Gastrocnemius medialis (tissue), 4 donors: ENCODE results near the gene REST. TPM values are rescaled to one million over a fixed set of nuclear protein-coding genes. Genes with fewer than 3 reads are reported as not detected.

ENCODE experiments used
- ATAC-seq, 2 donors: fragments of 150-250 bp; one replicate each; pipeline ENCODE4 v1.9.1; 2016
- DNase-seq, 2 donors: peaks; one replicate each; pipeline ENCODE4 v3.0.0-alpha.2; 2019
- H3K27ac ChIP-seq, 4 donors: fragments of 200-600 bp; sonication (generic); 1 replicate in 1 of 4; 2 replicates in 3 of 4; pipeline ENCODE4 v1.5.1; 2016 to 2018; ENCODE audit warnings: mild to moderate bottlenecking in 2 of 4, moderate library complexity in 1 of 4
- H3K27me3 ChIP-seq, 3 donors: fragments of 200-600 bp; sonication (generic) in 2 of 3; 1 replicate in 1 of 3; 2 replicates in 2 of 3; pipeline versions ENCODE4 v1.5.1 to v1.6.0; 2016 to 2019; ENCODE audit warnings: mild to moderate bottlenecking in 1 of 3, moderate library complexity in 1 of 3
- H3K36me3 ChIP-seq, 2 donors: fragments of 200-600 bp; sonication (generic) in 1 of 2; one replicate each; pipeline ENCODE4 v1.5.1; 2017 to 2018
- H3K4me1 ChIP-seq, 2 donors: fragments of 200-600 bp; sonication (generic) in 1 of 2; one replicate each; pipeline ENCODE4 v1.5.1; 2016 to 2017; ENCODE audit warnings: mild to moderate bottlenecking in 2 of 2
- H3K4me3 ChIP-seq, 4 donors: fragments of 200-600 bp; sonication (generic) in 3 of 4; 1 replicate in 1 of 4; 2 replicates in 3 of 4; pipeline ENCODE4 v1.5.1; 2016 to 2019; ENCODE audit warnings: mild to moderate bottlenecking in 2 of 4
- H3K9me3 ChIP-seq, 3 donors: fragments of 200-600 bp; sonication (generic) in 2 of 3; 1 replicate in 1 of 3; 2 replicates in 2 of 3; pipeline ENCODE4 v1.5.1; 2016 to 2019
- POLR2A ChIP-seq, 2 donors: fragments of 450-650 bp; IDR thresholded peaks; one replicate each; pipeline ENCODE4 v1.6.1; 2017; ENCODE audit warnings: antibody characterized with exemption in 2 of 2, mild to moderate bottlenecking in 2 of 2, moderate library complexity in 2 of 2
- in situ Hi-C, 4 donors: fragments of 200-750 bp; cut with MboI; loops; one replicate each; pipeline versions ENCODE4 v1.15.0 to v1.8.0; 2017; ENCODE audit warnings: low sequenced_read_pairs in 4 of 4
- intact Hi-C: fragments of 100-400 bp; cut with DNase I; formaldehyde crosslinking; loops from one replicate; pipeline ENCODE4 v1.15.1; 2023; ENCODE audit warnings: low total_unique reads
- total RNA-seq, 4 donors: library from RNA; depleted of rRNA; stranded (reverse); fragments of >200 nt; gene quantifications; one replicate each; pipeline versions ENCODE4 v1.1.0 to v1.2.3, GENCODE V29; 2016
- TF ChIP-seq, protein P1 (sequence below), 5 experiments: fragments of 450-650 bp in 3 of 5; fragments of 200-600 bp in 2 of 5; sonication (generic) in 2 of 5; IDR thresholded peaks in 4 of 5; conservative IDR thresholded peaks in 1 of 5; 1 replicate in 4 of 5; 2 replicates in 1 of 5; pipeline ENCODE4 v1.5.1; 2016 to 2019; ENCODE audit warnings: antibody characterized with exemption in 5 of 5, mild to moderate bottlenecking in 3 of 5, moderate library complexity in 3 of 5

REST gene
- total RNA-seq, 4 donors from 2014 or later = 17.9 to 22.6 (median 20.0) TPM

DNA sequence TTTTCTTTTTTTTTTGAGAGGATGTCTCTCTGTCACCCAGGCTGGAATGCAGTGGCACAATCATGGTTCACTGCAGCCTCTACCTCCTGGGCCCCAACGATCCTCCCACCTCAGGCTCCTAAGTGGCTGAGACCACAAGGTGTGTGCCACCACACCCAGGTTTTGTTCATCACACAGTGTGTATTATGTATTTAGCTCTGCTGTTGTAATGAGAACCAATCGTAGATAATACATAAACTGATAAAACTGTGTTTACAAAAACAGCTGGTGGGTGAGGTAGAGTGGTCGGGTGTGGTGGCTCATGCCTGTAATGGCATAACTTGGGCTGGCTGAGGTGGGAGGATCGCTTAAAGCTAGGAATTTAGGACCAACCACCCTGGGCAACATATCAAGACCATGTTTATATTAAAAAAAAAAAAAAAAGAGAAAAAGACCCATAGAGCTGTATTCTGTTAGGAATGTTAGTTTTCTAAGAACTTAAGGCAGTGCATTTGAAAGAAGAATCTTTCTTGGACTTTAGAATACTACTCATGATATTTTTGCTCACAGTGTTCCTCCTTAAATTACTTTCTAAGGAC is 105.9 kb downstream of the REST start:
- intact Hi-C loops (no loop called here), in situ Hi-C loops (no loop called here)
- Histone ChIP-seq H3K9me3 (no peaks in the 10 kb centered on the region), H3K4me1 (no peaks in the 10 kb centered on the region), H3K4me3 (no peak overlapping the region), H3K27ac (no peak overlapping the region), H3K36me3 (peaks cover 6 to 95% of the 10 kb centered on the region in 2 donors), H3K27me3 (no peaks in the 10 kb centered on the region)
- no peak for ATAC-seq
- DNase-seq = no peak
- no peak for TF ChIP-seq POLR2A (IDR thresholded peaks at IDR 0.05)
- TF ChIP-seq, protein P1, sequence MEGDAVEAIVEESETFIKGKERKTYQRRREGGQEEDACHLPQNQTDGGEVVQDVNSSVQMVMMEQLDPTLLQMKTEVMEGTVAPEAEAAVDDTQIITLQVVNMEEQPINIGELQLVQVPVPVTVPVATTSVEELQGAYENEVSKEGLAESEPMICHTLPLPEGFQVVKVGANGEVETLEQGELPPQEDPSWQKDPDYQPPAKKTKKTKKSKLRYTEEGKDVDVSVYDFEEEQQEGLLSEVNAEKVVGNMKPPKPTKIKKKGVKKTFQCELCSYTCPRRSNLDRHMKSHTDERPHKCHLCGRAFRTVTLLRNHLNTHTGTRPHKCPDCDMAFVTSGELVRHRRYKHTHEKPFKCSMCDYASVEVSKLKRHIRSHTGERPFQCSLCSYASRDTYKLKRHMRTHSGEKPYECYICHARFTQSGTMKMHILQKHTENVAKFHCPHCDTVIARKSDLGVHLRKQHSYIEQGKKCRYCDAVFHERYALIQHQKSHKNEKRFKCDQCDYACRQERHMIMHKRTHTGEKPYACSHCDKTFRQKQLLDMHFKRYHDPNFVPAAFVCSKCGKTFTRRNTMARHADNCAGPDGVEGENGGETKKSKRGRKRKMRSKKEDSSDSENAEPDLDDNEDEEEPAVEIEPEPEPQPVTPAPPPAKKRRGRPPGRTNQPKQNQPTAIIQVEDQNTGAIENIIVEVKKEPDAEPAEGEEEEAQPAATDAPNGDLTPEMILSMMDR (IDR thresholded peaks at IDR 0.05 in 4 of 5, conservative IDR thresholded peaks at IDR 0.05 in 1 of 5) = no peak

Other genes with a start within 250 kb of the REST start
- 1 to 10 TPM; 5.3 to 6.6 (median 5.7) TPM for gene HOPX, start 226.6 kb upstream of the REST start, total RNA-seq
- 1 to 10 TPM in 2 of 4 donors, not detected in 2; 3.4 to 4.5 TPM for gene SPINK2, start 86.2 kb upstream of the REST start, total RNA-seq
- gene NOA1, start 69.7 kb downstream of the REST start, total RNA-seq = 10 to 100 TPM; 20.3 to 34.5 (median 23.2) TPM
- 10 to 100 TPM; 67.1 to 90.7 (median 84.1) TPM for gene POLR2B, start 71.0 kb downstream of the REST start, total RNA-seq
- gene IGFBP7, start 202.5 kb downstream of the REST start, total RNA-seq = 100 to 1,000 TPM; 117 to 241 (median 152) TPM